Measurements from ENCODE around the gene TRIM46. TPM values are rescaled to one million over a fixed set of nuclear protein-coding genes. Genes with fewer than 3 reads are reported as not detected.

TRIM46 gene
- 2.3 TPM for total RNA-seq

GRCh38 chr1:155173478-155174323 is at the start of gene TRIM46:
TSS of gene TRIM46 (plus strand) at chr1:155173849. CDS start at chr1:155173967, 118 bp downstream.

GRCh38 chr1:155127105-155127966 is 46.3 kb upstream of the TRIM46 start, which contains the start of gene EFNA1:
TSS of gene EFNA1 (plus strand) at chr1:155127876. CDS start at chr1:155127978, 102 bp downstream.

GRCh38 chr1:155135415-155136028 is 38.1 kb upstream of the TRIM46 start, which contains the start of gene SLC50A1:
TSS of gene SLC50A1 (plus strand) at chr1:155135852. CDS start at chr1:155135912, 60 bp downstream.

GRCh38 chr1:155139895-155140629 is 33.6 kb upstream of the TRIM46 start, which contains the start of gene DPM3:
TSS of gene DPM3 (minus strand) at chr1:155140531. CDS start at chr1:155140240, 291 bp downstream.

GRCh38 chr1:155172732-155173477 is 744 bp upstream of the TRIM46 start, which contains the start of gene KRTCAP2:
TSS of gene KRTCAP2 (minus strand) at chr1:155173304. CDS start at chr1:155173224, 80 bp downstream.

GRCh38 chr1:155207806-155208540 is 34.3 kb downstream of the TRIM46 start, which contains the start of gene THBS3:
TSS of gene THBS3 (minus strand) at chr1:155207897. CDS start at chr1:155207876, 21 bp downstream.

GRCh38 chr1:155208541-155209311 is 35.1 kb downstream of the TRIM46 start, which contains the start of gene MTX1:
TSS of gene MTX1 (plus strand) at chr1:155208695. CDS start at chr1:155208805, 110 bp downstream.

Small RNA genes within 50 kb of the gene (small RNA-seq; reads per million reads assigned to genes)
- gene HMGN2P18 (ENCODE audit: low replicate concordance): not detected

Other genes with a start within 250 kb of the TRIM46 start
- gene PMVK, start 237.1 kb upstream of the TRIM46 start, total RNA-seq: 15.4 TPM
- 122 TPM for gene PBXIP1, start 217.8 kb upstream of the TRIM46 start, total RNA-seq
- gene PYGO2, start 212.1 kb upstream of the TRIM46 start, total RNA-seq: 22.4 TPM
- gene SHC1, start 203.1 kb upstream of the TRIM46 start, total RNA-seq: 56.2 TPM
- 33.5 TPM for gene CKS1B, start 199.2 kb upstream of the TRIM46 start, total RNA-seq
- gene FLAD1, start 190.5 kb upstream of the TRIM46 start, total RNA-seq: 18.3 TPM
- not detected for gene LENEP, start 180.3 kb upstream of the TRIM46 start, total RNA-seq
- gene ZBTB7B, start 171.0 kb upstream of the TRIM46 start, total RNA-seq: 18.6 TPM
- gene DCST2, start 140.1 kb upstream of the TRIM46 start, total RNA-seq: 0.53 TPM
- gene DCST1, start 140.0 kb upstream of the TRIM46 start, total RNA-seq: not detected
- gene ADAM15, start 122.5 kb upstream of the TRIM46 start, total RNA-seq: 49.9 TPM
- gene EFNA4, start 110.1 kb upstream of the TRIM46 start, total RNA-seq: 11.8 TPM
- 6.0 TPM for gene EFNA3, start 95.0 kb upstream of the TRIM46 start, total RNA-seq
- gene EFNA1, start 46.0 kb upstream of the TRIM46 start, total RNA-seq: 74.2 TPM
- 33.7 TPM for gene SLC50A1, start 38.0 kb upstream of the TRIM46 start, total RNA-seq
- 33.9 TPM for gene DPM3, start 33.3 kb upstream of the TRIM46 start, total RNA-seq
- gene KRTCAP2, start 545 bp upstream of the TRIM46 start, total RNA-seq: 80.7 TPM
- 27.5 TPM for gene THBS3, start 34.0 kb downstream of the TRIM46 start, total RNA-seq
- gene MTX1, start 34.8 kb downstream of the TRIM46 start, total RNA-seq: 41.6 TPM
- 12.8 TPM for gene ENTREP3, start 81.6 kb downstream of the TRIM46 start, total RNA-seq
- gene SCAMP3, start 88.5 kb downstream of the TRIM46 start, total RNA-seq: 45.5 TPM
- 63.5 TPM for gene CLK2, start 99.7 kb downstream of the TRIM46 start, total RNA-seq
- 4.6 TPM for gene HCN3, start 103.6 kb downstream of the TRIM46 start, total RNA-seq
- gene PKLR, start 127.6 kb downstream of the TRIM46 start, total RNA-seq: 3.3 TPM
- gene FDPS, start 135.0 kb downstream of the TRIM46 start, total RNA-seq: 111 TPM
- gene RUSC1, start 147.0 kb downstream of the TRIM46 start, total RNA-seq: 27.9 TPM